Measurements from ENCODE around the gene RASSF5. TPM values are rescaled to one million over a fixed set of nuclear protein-coding genes. Genes with fewer than 3 reads are reported as not detected.
A peak's percentile ranks its signal among the peaks of the same experiment; 100 is the strongest.
"Not testable (repeated sequence)": the region's sequence is repeated elsewhere in the genome, so short reads cannot be mapped to it uniquely, and the experiment has no call there.

RASSF5 gene
- polyA plus RNA-seq, 4 donors: 4.6 to 6.6 (median 4.9) TPM

DNA sequence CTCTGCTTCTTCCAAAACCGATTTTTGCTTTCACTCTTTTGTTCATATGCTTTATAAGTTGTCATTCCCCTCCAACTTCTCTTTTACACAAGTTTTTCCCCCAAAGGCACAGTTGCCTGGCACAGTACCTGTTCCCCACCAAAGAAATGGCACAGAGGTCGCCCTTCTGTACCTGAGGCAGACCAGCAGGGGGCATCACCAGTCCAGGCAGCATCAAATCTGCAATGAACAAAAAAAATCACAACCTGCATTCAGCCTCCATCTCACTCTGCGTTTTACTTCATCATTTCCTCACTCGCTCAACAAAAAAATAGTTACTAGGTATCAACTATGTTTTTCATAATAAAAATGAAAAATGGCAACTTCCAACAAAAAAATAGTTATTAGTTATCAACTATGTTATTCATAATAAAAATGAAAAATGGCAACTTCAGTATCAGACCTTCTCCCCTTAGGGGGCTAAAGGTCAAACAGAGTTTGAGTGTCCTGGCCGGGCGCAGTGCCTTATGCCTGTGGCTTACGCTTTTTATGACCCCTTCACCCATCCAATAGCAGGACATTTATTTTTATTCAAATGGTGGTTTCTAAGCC lies 100.9 kb downstream of the RASSF5 start:
- no peak for DNase-seq (ENCODE audit: low read depth in 4 of 4, low spot score in 2 of 4)

DNA sequence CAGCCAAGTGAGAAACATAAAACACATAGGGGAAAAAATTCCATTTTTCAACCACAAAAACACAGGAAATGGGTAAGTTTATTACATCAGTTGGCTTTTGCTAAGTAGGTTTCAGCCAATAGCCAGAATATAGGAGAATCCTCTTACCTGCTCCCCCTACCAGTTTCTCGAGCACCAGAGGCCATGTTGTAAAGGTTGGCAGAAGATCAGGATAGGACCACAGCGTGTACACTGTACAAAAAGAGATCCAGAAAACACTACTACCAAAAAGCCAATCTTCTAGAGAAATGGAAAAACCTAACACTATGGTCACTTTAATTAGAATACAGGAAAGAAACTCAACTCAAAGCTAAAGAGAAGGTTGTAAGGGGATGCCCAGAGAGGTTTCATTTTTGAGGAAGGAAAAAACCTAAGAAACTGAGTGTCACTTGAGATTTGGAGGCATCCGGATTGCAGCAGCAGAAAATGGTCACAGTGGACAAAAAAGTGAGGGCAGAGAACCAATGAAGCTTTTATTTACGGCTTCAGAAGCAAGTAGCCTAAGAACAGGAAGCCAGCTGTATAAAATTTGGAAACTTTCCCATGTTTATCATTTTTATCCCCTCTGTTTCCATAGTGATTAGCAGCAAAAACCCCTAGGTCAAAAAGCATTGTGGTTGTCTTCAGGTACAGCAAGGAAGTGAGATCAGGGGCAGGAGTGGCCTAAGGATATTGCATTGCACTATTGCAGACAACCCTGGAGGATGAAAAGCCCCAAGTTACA lies 102.1 kb downstream of the RASSF5 start:
- DNase-seq (ENCODE audit: low read depth in 4 of 4, low spot score in 2 of 4): no peak

DNA sequence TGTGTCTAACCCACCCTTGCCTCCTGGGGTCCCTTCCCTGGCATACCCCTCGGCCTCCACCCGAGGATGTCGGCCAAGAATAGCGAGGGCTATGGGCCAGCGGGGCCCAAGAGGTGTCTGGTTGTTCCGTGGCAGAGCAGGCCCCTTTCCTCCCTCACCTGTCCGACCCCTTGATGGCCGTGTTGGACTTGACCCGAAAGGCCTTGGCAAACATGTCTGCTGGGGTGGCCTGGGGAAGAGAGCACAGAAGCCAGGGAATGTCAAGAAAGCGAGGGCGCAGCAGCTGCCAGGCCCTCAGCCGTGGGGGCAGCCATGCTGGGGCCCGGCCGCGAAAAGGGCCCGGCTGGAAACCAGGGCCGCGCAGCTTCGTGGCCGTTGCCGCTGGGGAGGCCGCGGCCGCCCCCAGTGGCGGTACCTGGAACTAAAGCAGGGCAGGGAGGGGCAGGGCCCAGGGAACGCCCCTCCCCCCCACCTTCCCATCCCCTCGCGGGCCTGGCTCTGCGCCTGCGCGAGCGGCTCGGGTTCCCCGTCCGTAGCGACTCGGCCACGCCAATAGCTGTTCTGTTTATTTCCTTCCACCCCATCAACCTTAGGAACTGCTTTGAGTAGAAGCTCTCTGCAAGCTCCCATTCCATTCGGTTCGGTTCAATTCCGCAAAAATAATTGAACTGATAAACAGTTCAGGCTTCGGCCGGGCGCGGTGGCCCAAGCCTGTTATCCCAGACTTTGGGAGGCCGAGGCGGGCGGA lies 105.0 kb downstream of the RASSF5 start, which contains the start of gene EIF2D:
TSS of gene EIF2D (minus strand) at position 337 of the 748 bp plus-strand sequence. CDS start at position 214, 123 bp downstream.
- peak; percentile 86 to 91 (median 88) for DNase-seq (ENCODE audit: low read depth in 4 of 4, low spot score in 2 of 4)

DNA sequence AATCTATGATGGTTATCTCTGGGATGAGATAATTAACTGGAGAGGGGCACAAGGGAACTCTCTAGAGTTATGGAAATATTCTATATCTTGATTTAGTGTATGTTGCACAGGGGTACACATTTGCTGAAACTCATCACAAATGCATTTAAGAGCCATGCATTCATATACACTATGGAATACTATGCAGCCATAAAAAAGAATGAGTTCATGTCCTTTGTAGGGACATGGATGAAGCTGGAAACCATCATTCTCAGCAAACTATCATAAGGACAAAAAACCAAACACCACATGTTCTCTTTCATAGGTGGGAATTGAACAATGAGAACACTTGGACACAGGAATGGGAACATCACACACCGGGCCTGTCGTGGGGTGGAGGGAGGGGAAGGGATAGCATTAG lies 119.1 kb downstream of the RASSF5 start:
- not testable (repeated sequence) for DNase-seq (ENCODE audit: low read depth in 4 of 4, low spot score in 2 of 4)

DNA sequence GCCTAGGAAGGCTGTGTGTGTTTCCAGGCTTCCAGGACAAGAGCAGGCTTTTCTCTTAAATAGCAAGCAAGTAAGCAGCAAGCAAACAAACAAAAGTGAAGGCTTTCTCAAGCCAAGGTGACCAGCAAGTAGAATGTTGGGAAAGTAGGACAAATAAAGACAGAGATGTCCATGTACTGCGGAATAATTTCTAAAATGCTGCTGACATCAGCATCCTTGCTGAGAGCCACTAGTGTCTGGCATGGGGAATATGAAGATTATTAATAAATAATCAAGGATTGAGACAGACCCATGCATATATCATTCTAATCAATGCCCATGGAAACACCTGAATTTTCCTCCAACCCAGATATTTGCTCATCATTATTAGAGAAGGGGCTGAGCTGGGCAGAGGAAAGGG lies 121.6 kb downstream of the RASSF5 start:
- DNase-seq (ENCODE audit: low read depth in 4 of 4, low spot score in 2 of 4): no peak

DNA sequence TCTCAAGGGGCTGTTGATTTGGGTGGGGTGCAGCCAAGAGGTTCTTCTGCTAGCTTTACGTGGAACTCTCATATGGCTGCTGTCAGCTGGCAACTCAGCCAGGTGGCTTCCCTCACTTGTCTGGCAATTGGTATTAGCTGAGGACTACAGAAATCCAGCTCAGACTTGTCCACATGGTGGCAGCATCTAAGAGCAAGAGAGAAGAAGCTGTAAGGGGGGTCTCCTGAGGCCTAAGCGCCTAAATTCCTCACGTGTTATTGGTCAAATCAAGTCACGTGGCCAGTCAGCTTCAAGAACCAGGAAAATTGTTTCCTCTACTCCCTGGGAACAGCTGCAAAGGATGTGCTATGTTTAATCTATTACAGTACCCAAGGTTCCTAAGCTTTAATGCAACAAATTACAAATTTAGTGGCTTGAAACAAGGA lies 123.8 kb downstream of the RASSF5 start:
- DNase-seq (ENCODE audit: low read depth in 4 of 4, low spot score in 2 of 4): peak in 2 of 4 donors; percentile 47 to 80

DNA sequence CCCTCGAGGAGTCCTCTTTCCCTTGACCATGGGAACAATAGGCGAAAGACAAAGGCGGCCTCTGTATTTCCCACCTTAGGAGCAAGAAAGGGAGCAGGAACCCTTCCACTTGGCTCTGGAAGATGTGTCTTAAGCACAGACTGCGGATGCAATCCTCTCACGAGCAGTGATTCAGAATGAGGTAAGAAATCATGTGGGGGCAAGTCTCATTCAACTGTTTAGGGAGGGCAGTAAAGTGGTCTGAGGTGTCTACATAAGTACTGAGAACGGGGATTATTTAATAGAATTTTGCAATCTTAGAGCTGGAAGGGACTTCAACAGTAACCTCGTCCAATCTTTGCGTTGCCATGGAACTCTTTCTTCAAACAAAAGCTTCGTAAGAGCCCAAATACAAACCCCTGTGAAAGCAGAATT lies 126.4 kb downstream of the RASSF5 start:
- DNase-seq (ENCODE audit: low read depth in 4 of 4, low spot score in 2 of 4): no peak

DNA sequence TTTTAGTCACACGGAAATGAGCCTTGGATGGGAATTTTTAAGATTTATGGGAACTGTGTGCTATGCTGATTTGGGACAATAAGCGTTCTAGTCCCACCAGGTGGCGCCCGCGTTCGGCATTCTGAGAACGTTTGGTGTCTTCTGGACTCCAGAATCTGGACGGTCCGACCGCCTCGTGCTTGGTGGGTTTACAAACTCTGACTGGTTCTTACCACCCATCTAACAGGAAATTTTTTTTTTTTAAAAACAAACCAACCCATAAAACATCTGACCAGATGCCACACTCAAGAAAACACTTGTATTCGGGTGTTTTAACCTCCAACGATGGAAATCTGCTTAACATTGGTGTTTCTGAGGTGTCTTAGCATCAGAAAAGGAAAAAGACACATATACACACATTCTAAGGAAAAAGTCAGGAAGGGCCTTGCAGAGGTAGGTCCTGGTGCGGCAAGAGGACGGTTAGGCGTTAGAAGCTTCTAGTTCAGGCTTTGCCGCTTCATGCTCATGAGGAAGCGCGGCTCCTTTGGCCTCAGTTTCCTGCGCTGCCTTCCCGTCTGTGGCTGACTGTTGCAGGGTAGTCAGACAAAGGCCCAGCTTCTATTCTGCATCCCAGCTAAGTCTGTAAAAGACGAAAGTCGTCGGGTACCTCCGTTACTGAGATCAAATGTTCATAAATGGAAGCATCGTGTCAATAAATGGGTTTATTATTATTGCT lies 127.2 kb downstream of the RASSF5 start:
- DNase-seq (ENCODE audit: low read depth in 4 of 4, low spot score in 2 of 4): peak in 3 of 4 donors; percentile 65 to 81 (median 66)

DNA sequence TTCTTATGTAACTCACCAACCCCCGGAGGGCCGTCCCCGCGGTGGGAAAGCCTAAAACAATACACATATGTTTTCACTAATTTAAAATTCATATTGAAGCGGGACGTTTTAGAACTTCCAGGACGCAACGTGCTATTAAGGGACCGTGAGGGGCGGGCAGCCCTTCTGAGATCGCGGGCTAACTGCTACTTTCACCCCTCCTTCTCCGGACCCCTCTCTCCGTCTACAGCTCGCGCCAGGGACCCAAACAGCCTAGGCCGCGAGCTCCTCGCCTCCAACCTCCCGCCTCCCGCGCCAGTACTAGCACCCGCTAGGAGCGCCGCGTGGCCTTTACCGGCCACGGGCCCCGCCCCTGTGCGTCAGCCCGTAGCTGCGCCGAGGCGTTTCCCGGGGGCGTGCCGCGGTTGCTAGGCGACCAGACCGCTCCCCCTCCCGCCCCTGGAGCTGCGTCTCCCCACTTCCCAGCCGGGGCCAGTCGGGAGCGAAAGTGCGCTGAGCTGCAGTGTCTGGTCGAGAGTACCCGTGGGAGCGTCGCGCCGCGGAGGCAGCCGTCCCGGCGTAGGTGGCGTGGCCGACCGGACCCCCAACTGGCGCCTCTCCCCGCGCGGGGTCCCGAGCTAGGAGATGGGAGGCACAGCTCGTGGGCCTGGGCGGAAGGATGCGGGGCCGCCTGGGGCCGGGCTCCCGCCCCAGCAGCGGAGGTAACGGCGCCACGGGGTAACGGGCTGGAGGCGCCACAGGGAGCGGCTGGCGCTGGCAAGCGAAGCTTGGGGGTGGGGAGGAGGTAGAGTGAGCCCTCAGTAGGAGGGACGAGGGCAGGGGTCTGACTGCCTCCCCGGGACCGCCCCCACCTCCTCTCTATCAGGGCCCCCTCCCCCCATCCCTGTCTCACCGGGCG lies 128.0 kb downstream of the RASSF5 start, which contains the start of gene DYRK3:
TSS of gene DYRK3 (plus strand) at position 457 of the 898 bp plus-strand sequence. CDS start at position 625, 168 bp downstream.
- DNase-seq (ENCODE audit: low read depth in 4 of 4, low spot score in 2 of 4): peak; percentile 48 to 79 (median 72)

DNA sequence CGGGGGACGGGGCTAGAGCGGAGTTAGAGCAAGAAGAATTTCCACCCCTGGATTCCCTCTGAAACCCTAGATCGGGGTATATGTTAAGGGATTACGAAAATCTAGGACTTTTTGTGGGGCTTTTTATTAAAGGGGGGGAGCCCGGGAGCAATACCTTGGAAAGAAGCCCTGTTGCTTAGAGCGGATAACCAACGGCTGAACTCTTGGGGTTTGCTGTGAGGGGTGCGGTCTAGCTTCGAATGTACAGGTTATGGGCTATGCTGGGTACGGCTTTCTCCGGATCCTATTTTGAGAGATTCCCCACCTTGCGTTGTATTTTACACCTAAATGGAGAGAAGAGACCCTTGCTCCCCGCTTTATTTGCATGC lies 128.6 kb downstream of the RASSF5 start:
- DNase-seq (ENCODE audit: low read depth in 4 of 4, low spot score in 2 of 4): no peak

DNA sequence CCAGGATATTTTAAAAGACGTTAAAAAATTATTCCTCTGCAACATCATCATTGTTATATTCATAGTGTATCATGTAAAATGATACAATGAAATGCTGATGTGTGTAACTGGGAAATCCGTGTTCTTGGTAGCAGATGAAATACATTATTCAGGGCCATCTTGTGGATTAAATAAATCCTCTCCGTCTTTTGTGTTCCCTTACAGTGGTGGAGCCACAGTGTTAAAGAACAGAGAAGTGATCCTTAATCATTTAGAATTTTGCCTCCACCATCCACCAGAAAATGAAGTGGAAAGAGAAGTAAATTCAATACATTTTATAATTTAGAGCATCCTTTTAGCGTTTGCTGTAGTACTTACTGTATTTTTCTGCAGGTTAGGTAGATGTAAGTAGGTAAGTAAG lies 129.3 kb downstream of the RASSF5 start:
- DNase-seq (ENCODE audit: low read depth in 4 of 4, low spot score in 2 of 4): no peak

DNA sequence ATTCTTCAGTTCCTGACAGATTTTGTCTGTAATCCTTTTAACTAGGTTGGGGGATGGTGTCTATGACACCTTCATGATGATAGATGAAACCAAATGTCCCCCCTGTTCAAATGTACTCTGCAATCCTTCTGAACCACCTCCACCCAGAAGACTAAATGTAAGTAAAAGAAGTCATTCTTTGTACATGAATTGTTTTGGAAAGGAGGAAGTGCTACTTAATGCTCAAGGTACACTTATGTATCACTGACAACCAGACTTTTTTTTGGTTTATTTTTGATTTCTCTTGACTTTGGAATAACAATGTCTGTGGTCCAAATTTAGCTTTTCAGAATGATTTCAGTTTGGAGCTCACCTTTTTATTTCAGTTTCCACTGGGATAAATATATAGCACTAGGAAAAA lies 130.3 kb downstream of the RASSF5 start:
- no peak for DNase-seq (ENCODE audit: low read depth in 4 of 4, low spot score in 2 of 4)

Other genes starting within 250 kb of the RASSF5 start
- gene IKBKE, start 37.1 kb upstream of the RASSF5 start, polyA plus RNA-seq (ENCODE audit: insufficient read length in 4 of 4): 1 to 10 TPM; 4.8 to 5.9 (median 4.9) TPM
- gene EIF2D, start 104.9 kb downstream of the RASSF5 start, polyA plus RNA-seq (ENCODE audit: insufficient read length in 4 of 4): 10 to 100 TPM; 80.7 to 90.1 (median 84.0) TPM
- 1 to 10 TPM; 8.1 to 9.3 (median 8.6) TPM for gene DYRK3, start 128.0 kb downstream of the RASSF5 start, polyA plus RNA-seq (ENCODE audit: insufficient read length in 4 of 4)
- 10 to 100 TPM; 72.2 to 80.4 (median 76.6) TPM for gene MAPKAPK2, start 177.4 kb downstream of the RASSF5 start, polyA plus RNA-seq (ENCODE audit: insufficient read length in 4 of 4)

Measured in left renal cortex interstitium (tissue), 4 donors.